ENCODE data around the gene MC1R. TPM values are rescaled to one million over a fixed set of nuclear protein-coding genes. Genes with fewer than 3 reads are reported as not detected.

Gene MC1R
- total RNA-seq, 1 experiment from 2014 or later = 13.4 TPM

GRCh38 chr16:89890886-89891657 lies 27.6 kb upstream of the MC1R start:
- CTCF ChIA-PET = no interaction called here
- intact Hi-C loops (cut with micrococcal nuclease; ENCODE audit: unreplicated experiment) = no loop called here
- H3K36me3 ChIP-seq (ENCODE audit: insufficient read depth, low read length, poor library complexity, severe bottlenecking) = peaks cover 69% of the 10 kb centered on the region

GRCh38 chr16:89892055-89892630 lies 26.5 kb upstream of the MC1R start:
- intact Hi-C loops (cut with micrococcal nuclease; ENCODE audit: unreplicated experiment) = no loop called here
- Histone ChIP-seq H3K27ac (ENCODE audit: low read depth, low read length, poor library complexity, severe bottlenecking) (no peak overlapping the region), H3K4me1 (ENCODE audit: insufficient read depth, low read length, poor library complexity, severe bottlenecking) (no peaks in the 10 kb centered on the region), H3K9me3 (ENCODE audit: low read depth, low read length, poor library complexity, severe bottlenecking) (no peaks in the 10 kb centered on the region), H3K4me3 (ENCODE audit: low read depth, low read length, poor library complexity, severe bottlenecking) (no peak overlapping the region), H3K36me3 (ENCODE audit: insufficient read depth, low read length, poor library complexity, severe bottlenecking) (peaks cover 66% of the 10 kb centered on the region), H3K27me3 (replicated peaks; ENCODE audit: insufficient read depth, low read depth, low read length, poor library complexity) (no peaks in the 10 kb centered on the region)
- CTCF ChIA-PET = no interaction called here
- POLR2A ChIA-PET (ENCODE audit: low non-redundant PET) = no interaction called here
- TF ChIP-seq EZH2 (IDR thresholded peaks at IDR 0.05; ENCODE audit: borderline replicate concordance, low read depth, low read length, poor library complexity, severe bottlenecking) (no peak), CTCF (conservative IDR thresholded peaks at IDR 0.05; ENCODE audit: low read depth, low read length) (no peak)
- BruUV-seq (replicated peaks) = no TSS peak
- DNase-seq (ENCODE audit: low spot score) = no peak

More at GRCh38 chr16:89890886-89891657, 27.6 kb upstream of the MC1R start:
- no peaks in the 10 kb centered on the region for H3K4me1 ChIP-seq (ENCODE audit: insufficient read depth, low read length, poor library complexity, severe bottlenecking)
- no peak overlapping the region for H3K27ac ChIP-seq (ENCODE audit: low read depth, low read length, poor library complexity, severe bottlenecking)
- no peak overlapping the region for H3K4me3 ChIP-seq (ENCODE audit: low read depth, low read length, poor library complexity, severe bottlenecking)
- TF ChIP-seq EZH2 (IDR thresholded peaks at IDR 0.05; ENCODE audit: borderline replicate concordance, low read depth, low read length, poor library complexity, severe bottlenecking) (no peak), CTCF (conservative IDR thresholded peaks at IDR 0.05; ENCODE audit: low read depth, low read length) (no peak)
- POLR2A ChIA-PET (ENCODE audit: low non-redundant PET) = no interaction called here
- no peaks in the 10 kb centered on the region for H3K9me3 ChIP-seq (ENCODE audit: low read depth, low read length, poor library complexity, severe bottlenecking)
- H3K27me3 ChIP-seq (replicated peaks; ENCODE audit: insufficient read depth, low read depth, low read length, poor library complexity) = no peaks in the 10 kb centered on the region
- no TSS peak for BruUV-seq (replicated peaks)
- no peak for DNase-seq (ENCODE audit: low spot score)

GRCh38 chr16:89892635-89893034 lies 26.0 kb upstream of the MC1R start:
- Histone ChIP-seq H3K27me3 (replicated peaks; ENCODE audit: insufficient read depth, low read depth, low read length, poor library complexity) (no peaks in the 10 kb centered on the region), H3K27ac (ENCODE audit: low read depth, low read length, poor library complexity, severe bottlenecking) (no peak overlapping the region), H3K4me1 (ENCODE audit: insufficient read depth, low read length, poor library complexity, severe bottlenecking) (no peaks in the 10 kb centered on the region), H3K4me3 (ENCODE audit: low read depth, low read length, poor library complexity, severe bottlenecking) (no peak overlapping the region), H3K36me3 (ENCODE audit: insufficient read depth, low read length, poor library complexity, severe bottlenecking) (peaks cover 66% of the 10 kb centered on the region), H3K9me3 (ENCODE audit: low read depth, low read length, poor library complexity, severe bottlenecking) (no peaks in the 10 kb centered on the region)
- intact Hi-C loops (cut with micrococcal nuclease; ENCODE audit: unreplicated experiment) = no loop called here
- no peak for DNase-seq (ENCODE audit: low spot score)
- BruUV-seq (replicated peaks) = no TSS peak
- ChIA-PET POLR2A (ENCODE audit: low non-redundant PET) (interaction anchor here (0.7 kb wide), 1 partner anchor 19 kb away, joined by 6 read pairs; the partner anchor contains the start of gene TCF25), CTCF (no interaction called here)
- TF ChIP-seq CTCF (conservative IDR thresholded peaks at IDR 0.05; ENCODE audit: low read depth, low read length) (no peak), EZH2 (IDR thresholded peaks at IDR 0.05; ENCODE audit: borderline replicate concordance, low read depth, low read length, poor library complexity, severe bottlenecking) (no peak)
